SU-DHL-6 (cell line): Measurements from ENCODE around the gene MTF1.

Experiments
- CTCF ChIP-seq: fragments of 200-600 bp; sonication (generic); IDR thresholded peaks from one replicate; pipeline ENCODE4 v1.5.1; 2017; ENCODE audit warnings: antibody characterized with exemption, mild to moderate bottlenecking, low read length, moderate library complexity; ENCODE audit not compliant: insufficient read depth, poor library complexity, severe bottlenecking
- EZH2phosphoT487 ChIP-seq: fragments of 200-600 bp; sonication (generic), shearing (Covaris generic); conservative IDR thresholded peaks from 2 replicates; pipeline ENCODE4 v1.6.1; 2018; ENCODE audit warnings: mild to moderate bottlenecking, antibody characterized with exemption, low read length, moderate library complexity, mixed read lengths

GRCh38 chr1:37809942-37810341 lies 49.5 kb downstream of the MTF1 start:
- TF ChIP-seq CTCF, result no peak
- TF ChIP-seq EZH2phosphoT487, result no peak
